ENCODE measurements around the gene ARHGEF38.
"Not testable (repeated sequence)": the region's sequence is repeated elsewhere in the genome, so short reads cannot be mapped to it uniquely, and the experiment has no call there.

ARHGEF38 gene

GRCh38 chr4:105683038-105683437, 130.6 kb downstream of the ARHGEF38 start:
- no peaks in the 10 kb centered on the region for H3F3A ChIP-seq (ENCODE audit: low read depth)
- H3K79me2 ChIP-seq (ENCODE audit: insufficient read depth, low read length) = no peaks in the 10 kb centered on the region
- no peak overlapping the region for H3K4me3 ChIP-seq (ENCODE audit: low read length, poor library complexity, severe bottlenecking)
- no peak overlapping the region for H3K9ac ChIP-seq (ENCODE audit: low read depth, low read length, poor library complexity, severe bottlenecking)
- H3K36me3 ChIP-seq (ENCODE audit: insufficient read depth, low read length) = peaks cover 47% of the 10 kb centered on the region
- TF ChIP-seq EZH2phosphoT487 (IDR thresholded peaks at IDR 0.05; ENCODE audit: borderline replicate concordance) (no peak), CTCF (conservative IDR thresholded peaks at IDR 0.05; ENCODE audit: low read length) (no peak)
- no peaks in the 10 kb centered on the region for H3K9me3 ChIP-seq (ENCODE audit: insufficient read depth, low read depth, low read length)
- H3K4me1 ChIP-seq (ENCODE audit: insufficient read depth, low read length, poor library complexity, severe bottlenecking) = no peaks in the 10 kb centered on the region
- H3K27me3 ChIP-seq (ENCODE audit: insufficient read depth, low read length, poor library complexity, severe bottlenecking) = no peaks in the 10 kb centered on the region
- no peak overlapping the region for H3K4me2 ChIP-seq (ENCODE audit: low read depth, low read length, poor library complexity, severe bottlenecking)
- H3K9me2 ChIP-seq (replicated peaks; ENCODE audit: low read depth, low read length) = no peaks in the 10 kb centered on the region
- no peaks in the 10 kb centered on the region for H4K20me1 ChIP-seq (ENCODE audit: insufficient read depth, low read length, poor library complexity, severe bottlenecking)
- H2AFZ ChIP-seq (ENCODE audit: low read length) = no peak overlapping the region

GRCh38 chr4:105686571-105686970, 134.2 kb downstream of the ARHGEF38 start:
- Histone ChIP-seq H3K4me2 (ENCODE audit: low read depth, low read length, poor library complexity, severe bottlenecking) (no peak overlapping the region), H3K9me2 (replicated peaks; ENCODE audit: low read depth, low read length) (no peaks in the 10 kb centered on the region), H3K9me3 (ENCODE audit: insufficient read depth, low read depth, low read length) (no peaks in the 10 kb centered on the region), H3K4me3 (ENCODE audit: low read length, poor library complexity, severe bottlenecking) (no peak overlapping the region), H3K4me1 (ENCODE audit: insufficient read depth, low read length, poor library complexity, severe bottlenecking) (no peaks in the 10 kb centered on the region), H3K9ac (ENCODE audit: low read depth, low read length, poor library complexity, severe bottlenecking) (no peak overlapping the region), H2AFZ (ENCODE audit: low read length) (no peak overlapping the region), H3K36me3 (ENCODE audit: insufficient read depth, low read length) (peaks cover 70% of the 10 kb centered on the region), H3F3A (ENCODE audit: low read depth) (no peaks in the 10 kb centered on the region), H4K20me1 (ENCODE audit: insufficient read depth, low read length, poor library complexity, severe bottlenecking) (no peaks in the 10 kb centered on the region), H3K79me2 (ENCODE audit: insufficient read depth, low read length) (no peaks in the 10 kb centered on the region), H3K27me3 (ENCODE audit: insufficient read depth, low read length, poor library complexity, severe bottlenecking) (no peaks in the 10 kb centered on the region)
- TF ChIP-seq CTCF (conservative IDR thresholded peaks at IDR 0.05; ENCODE audit: low read length) = no peak
- TF ChIP-seq EZH2phosphoT487 (IDR thresholded peaks at IDR 0.05; ENCODE audit: borderline replicate concordance) = no peak

- H3K9ac ChIP-seq (ENCODE audit: low read depth, low read length, poor library complexity, severe bottlenecking); H3K4me2 ChIP-seq (ENCODE audit: low read depth, low read length, poor library complexity, severe bottlenecking); H3K9me2 ChIP-seq (replicated peaks; ENCODE audit: low read depth, low read length); H3K79me2 ChIP-seq (ENCODE audit: insufficient read depth, low read length); H4K20me1 ChIP-seq (ENCODE audit: insufficient read depth, low read length, poor library complexity, severe bottlenecking); H3K4me3 ChIP-seq (ENCODE audit: low read length, poor library complexity, severe bottlenecking); H3K4me1 ChIP-seq (ENCODE audit: insufficient read depth, low read length, poor library complexity, severe bottlenecking); H3K27me3 ChIP-seq (ENCODE audit: insufficient read depth, low read length, poor library complexity, severe bottlenecking); H3F3A ChIP-seq (ENCODE audit: low read depth); H3K9me3 ChIP-seq (ENCODE audit: insufficient read depth, low read depth, low read length); H2AFZ ChIP-seq (ENCODE audit: low read length): not testable (repeated sequence)
- TF ChIP-seq CTCF (conservative IDR thresholded peaks at IDR 0.05; ENCODE audit: low read length) = 0 out of 2 replicates have a peak, but pooled peaks have one; percentile 11
- H3K36me3 ChIP-seq (ENCODE audit: insufficient read depth, low read length) = peaks cover 45% of the 10 kb centered on the region
Observed at GRCh38 chr4:105694812-105695211, 142.4 kb downstream of the ARHGEF38 start.

- H3K9me3 ChIP-seq (ENCODE audit: insufficient read depth, low read depth, low read length); H2AFZ ChIP-seq (ENCODE audit: low read length); H3K9me2 ChIP-seq (replicated peaks; ENCODE audit: low read depth, low read length); H3K9ac ChIP-seq (ENCODE audit: low read depth, low read length, poor library complexity, severe bottlenecking); H3K79me2 ChIP-seq (ENCODE audit: insufficient read depth, low read length); H4K20me1 ChIP-seq (ENCODE audit: insufficient read depth, low read length, poor library complexity, severe bottlenecking); H3F3A ChIP-seq (ENCODE audit: low read depth); H3K4me3 ChIP-seq (ENCODE audit: low read length, poor library complexity, severe bottlenecking); H3K4me1 ChIP-seq (ENCODE audit: insufficient read depth, low read length, poor library complexity, severe bottlenecking); H3K27me3 ChIP-seq (ENCODE audit: insufficient read depth, low read length, poor library complexity, severe bottlenecking); H3K4me2 ChIP-seq (ENCODE audit: low read depth, low read length, poor library complexity, severe bottlenecking): not testable (repeated sequence)
- peaks cover 41% of the 10 kb centered on the region for H3K36me3 ChIP-seq (ENCODE audit: insufficient read depth, low read length)
Observed at GRCh38 chr4:105695832-105696231, 143.4 kb downstream of the ARHGEF38 start.

All from Loucy (cell line).